ENCODE data around the gene FHOD1.

DNA sequence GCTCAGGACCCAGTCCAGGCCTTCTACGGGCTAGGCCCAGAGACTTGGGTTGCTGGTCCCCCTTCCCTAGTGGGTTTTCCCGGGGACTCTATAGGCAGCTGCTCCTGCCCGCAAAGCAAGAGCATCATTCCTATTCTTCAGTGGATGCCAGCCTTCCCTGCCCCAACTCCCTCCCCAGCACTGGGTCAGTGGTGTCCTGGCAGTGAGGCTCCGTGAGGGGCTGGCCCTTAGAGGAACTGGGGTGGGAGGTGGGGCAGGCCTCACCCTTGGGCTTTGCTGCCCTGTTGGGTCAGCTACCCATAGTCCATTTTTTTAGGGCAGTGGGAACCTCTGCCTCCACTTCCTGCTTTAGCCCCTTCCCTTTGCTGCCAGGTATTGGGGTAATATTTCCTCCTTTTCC, 24.2 kb upstream of the FHOD1 start:
- TF ChIP-seq HMGXB4 (CRISPR knock-in tag; IDR thresholded peaks at IDR 0.05; ENCODE audit: borderline replicate concordance): no peak
- TF ChIP-seq POLR2A (IDR thresholded peaks at IDR 0.05; ENCODE audit: low read length): no peak
- TF ChIP-seq, protein P1, sequence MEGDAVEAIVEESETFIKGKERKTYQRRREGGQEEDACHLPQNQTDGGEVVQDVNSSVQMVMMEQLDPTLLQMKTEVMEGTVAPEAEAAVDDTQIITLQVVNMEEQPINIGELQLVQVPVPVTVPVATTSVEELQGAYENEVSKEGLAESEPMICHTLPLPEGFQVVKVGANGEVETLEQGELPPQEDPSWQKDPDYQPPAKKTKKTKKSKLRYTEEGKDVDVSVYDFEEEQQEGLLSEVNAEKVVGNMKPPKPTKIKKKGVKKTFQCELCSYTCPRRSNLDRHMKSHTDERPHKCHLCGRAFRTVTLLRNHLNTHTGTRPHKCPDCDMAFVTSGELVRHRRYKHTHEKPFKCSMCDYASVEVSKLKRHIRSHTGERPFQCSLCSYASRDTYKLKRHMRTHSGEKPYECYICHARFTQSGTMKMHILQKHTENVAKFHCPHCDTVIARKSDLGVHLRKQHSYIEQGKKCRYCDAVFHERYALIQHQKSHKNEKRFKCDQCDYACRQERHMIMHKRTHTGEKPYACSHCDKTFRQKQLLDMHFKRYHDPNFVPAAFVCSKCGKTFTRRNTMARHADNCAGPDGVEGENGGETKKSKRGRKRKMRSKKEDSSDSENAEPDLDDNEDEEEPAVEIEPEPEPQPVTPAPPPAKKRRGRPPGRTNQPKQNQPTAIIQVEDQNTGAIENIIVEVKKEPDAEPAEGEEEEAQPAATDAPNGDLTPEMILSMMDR (IDR thresholded peaks at IDR 0.05): no peak
- TF ChIP-seq, protein P2, sequence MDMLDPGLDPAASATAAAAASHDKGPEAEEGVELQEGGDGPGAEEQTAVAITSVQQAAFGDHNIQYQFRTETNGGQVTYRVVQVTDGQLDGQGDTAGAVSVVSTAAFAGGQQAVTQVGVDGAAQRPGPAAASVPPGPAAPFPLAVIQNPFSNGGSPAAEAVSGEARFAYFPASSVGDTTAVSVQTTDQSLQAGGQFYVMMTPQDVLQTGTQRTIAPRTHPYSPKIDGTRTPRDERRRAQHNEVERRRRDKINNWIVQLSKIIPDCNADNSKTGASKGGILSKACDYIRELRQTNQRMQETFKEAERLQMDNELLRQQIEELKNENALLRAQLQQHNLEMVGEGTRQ (IDR thresholded peaks at IDR 0.05): no peak
- TF ChIP-seq MYC (IDR thresholded peaks at IDR 0.05; ENCODE audit: borderline replicate concordance, low read length): no peak
- TF ChIP-seq, protein P3, sequence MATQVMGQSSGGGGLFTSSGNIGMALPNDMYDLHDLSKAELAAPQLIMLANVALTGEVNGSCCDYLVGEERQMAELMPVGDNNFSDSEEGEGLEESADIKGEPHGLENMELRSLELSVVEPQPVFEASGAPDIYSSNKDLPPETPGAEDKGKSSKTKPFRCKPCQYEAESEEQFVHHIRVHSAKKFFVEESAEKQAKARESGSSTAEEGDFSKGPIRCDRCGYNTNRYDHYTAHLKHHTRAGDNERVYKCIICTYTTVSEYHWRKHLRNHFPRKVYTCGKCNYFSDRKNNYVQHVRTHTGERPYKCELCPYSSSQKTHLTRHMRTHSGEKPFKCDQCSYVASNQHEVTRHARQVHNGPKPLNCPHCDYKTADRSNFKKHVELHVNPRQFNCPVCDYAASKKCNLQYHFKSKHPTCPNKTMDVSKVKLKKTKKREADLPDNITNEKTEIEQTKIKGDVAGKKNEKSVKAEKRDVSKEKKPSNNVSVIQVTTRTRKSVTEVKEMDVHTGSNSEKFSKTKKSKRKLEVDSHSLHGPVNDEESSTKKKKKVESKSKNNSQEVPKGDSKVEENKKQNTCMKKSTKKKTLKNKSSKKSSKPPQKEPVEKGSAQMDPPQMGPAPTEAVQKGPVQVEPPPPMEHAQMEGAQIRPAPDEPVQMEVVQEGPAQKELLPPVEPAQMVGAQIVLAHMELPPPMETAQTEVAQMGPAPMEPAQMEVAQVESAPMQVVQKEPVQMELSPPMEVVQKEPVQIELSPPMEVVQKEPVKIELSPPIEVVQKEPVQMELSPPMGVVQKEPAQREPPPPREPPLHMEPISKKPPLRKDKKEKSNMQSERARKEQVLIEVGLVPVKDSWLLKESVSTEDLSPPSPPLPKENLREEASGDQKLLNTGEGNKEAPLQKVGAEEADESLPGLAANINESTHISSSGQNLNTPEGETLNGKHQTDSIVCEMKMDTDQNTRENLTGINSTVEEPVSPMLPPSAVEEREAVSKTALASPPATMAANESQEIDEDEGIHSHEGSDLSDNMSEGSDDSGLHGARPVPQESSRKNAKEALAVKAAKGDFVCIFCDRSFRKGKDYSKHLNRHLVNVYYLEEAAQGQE (IDR thresholded peaks at IDR 0.05): no peak
- no peak for TF ChIP-seq KDM1A (IDR thresholded peaks at IDR 0.05; ENCODE audit: low read depth)
- no peak for TF ChIP-seq POLR2AphosphoS2 (conservative IDR thresholded peaks at IDR 0.05; ENCODE audit: low read length)
- TF ChIP-seq MAFK (IDR thresholded peaks at IDR 0.05; ENCODE audit: partially characterized antibody): no peak
